Bronchial epithelial cell (primary cell): ENCODE results near the gene WDFY3. TPM values are rescaled to one million over a fixed set of nuclear protein-coding genes. Genes with fewer than 3 reads are reported as not detected.

ENCODE experiments used
- DNase-seq: peaks from one replicate; pipeline ENCODE4 v3.0.0-alpha.2; 2010; ENCODE audit warnings: low read depth
- FAIRE-seq: peaks from 2 replicates; lab custom pipeline; 2011; peaks lifted over from hg19 to GRCh38; lab: Jason Lieb, UNC
- H3K27me3 ChIP-seq: 2 replicates; pipeline ENCODE4 v1.5.1; 2011; ENCODE audit warnings: low read length; ENCODE audit not compliant: control insufficient read depth, insufficient read depth
- H3K36me3 ChIP-seq: 2 replicates; pipeline ENCODE4 v1.5.1; 2011; ENCODE audit warnings: low read length; ENCODE audit not compliant: control insufficient read depth, insufficient read depth
- H3K4me3 ChIP-seq: 2 replicates; pipeline ENCODE4 v1.5.1; 2011; ENCODE audit warnings: mild to moderate bottlenecking, low read depth, low read length, control low read depth
- total RNA-seq: library from RNA; depleted of rRNA; stranded (reverse); fragments of >200 nt; gene quantifications from 2 replicates; pipeline ENCODE4 v1.2.1, GENCODE V29; 2014
- TF ChIP-seq, protein P1 (sequence below): IDR thresholded peaks from 2 replicates; pipeline ENCODE4 v1.5.1; 2011; ENCODE audit warnings: mild to moderate bottlenecking, moderate library complexity, low read length, control low read depth, inconsistent platforms; ENCODE audit not compliant: insufficient read depth, severe bottlenecking

Gene WDFY3
- total RNA-seq, 1 donor from 2014 or later = 33.2 TPM

GRCh38 chr4:84905646-84906045 lies 60.8 kb downstream of the WDFY3 start:
- TF ChIP-seq, protein P1, sequence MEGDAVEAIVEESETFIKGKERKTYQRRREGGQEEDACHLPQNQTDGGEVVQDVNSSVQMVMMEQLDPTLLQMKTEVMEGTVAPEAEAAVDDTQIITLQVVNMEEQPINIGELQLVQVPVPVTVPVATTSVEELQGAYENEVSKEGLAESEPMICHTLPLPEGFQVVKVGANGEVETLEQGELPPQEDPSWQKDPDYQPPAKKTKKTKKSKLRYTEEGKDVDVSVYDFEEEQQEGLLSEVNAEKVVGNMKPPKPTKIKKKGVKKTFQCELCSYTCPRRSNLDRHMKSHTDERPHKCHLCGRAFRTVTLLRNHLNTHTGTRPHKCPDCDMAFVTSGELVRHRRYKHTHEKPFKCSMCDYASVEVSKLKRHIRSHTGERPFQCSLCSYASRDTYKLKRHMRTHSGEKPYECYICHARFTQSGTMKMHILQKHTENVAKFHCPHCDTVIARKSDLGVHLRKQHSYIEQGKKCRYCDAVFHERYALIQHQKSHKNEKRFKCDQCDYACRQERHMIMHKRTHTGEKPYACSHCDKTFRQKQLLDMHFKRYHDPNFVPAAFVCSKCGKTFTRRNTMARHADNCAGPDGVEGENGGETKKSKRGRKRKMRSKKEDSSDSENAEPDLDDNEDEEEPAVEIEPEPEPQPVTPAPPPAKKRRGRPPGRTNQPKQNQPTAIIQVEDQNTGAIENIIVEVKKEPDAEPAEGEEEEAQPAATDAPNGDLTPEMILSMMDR = no peak
- H3K27me3 ChIP-seq = no peaks in the 10 kb centered on the region
- no peak overlapping the region for H3K4me3 ChIP-seq
- H3K36me3 ChIP-seq = no peaks in the 10 kb centered on the region
- DNase-seq (no peak), FAIRE-seq (no peak)

DNA sequence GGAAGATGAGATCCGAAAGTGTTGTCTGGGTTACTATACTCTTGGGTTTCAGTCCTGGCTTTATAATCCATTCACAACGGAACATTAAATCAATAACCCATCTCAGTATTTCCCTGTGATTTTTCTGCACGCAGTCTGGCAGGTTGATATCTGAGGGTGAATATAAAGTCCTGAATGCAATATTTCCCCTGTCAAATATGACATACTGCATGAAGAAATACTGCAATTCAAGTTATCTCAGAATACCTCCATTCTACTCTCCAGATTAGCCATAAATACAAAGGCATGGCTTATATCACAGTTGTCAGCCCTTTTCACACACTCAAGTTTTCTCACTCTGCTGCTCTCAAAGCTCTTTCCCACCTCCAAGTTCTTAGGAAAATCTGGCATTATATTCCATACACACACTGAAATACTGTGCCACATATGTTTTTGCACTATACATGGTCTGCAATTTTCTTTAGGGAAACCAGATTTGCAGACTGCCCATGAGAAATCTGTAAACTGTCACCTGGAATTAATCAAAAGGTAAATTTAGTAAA lies 64.7 kb downstream of the WDFY3 start:
- FAIRE-seq (no peak), DNase-seq (no peak)
- TF ChIP-seq, protein P1 = no peak
- H3K4me3 ChIP-seq = no peak overlapping the region
- no peaks in the 10 kb centered on the region for H3K36me3 ChIP-seq
- no peaks in the 10 kb centered on the region for H3K27me3 ChIP-seq

- no peaks in the 10 kb centered on the region for H3K27me3 ChIP-seq
- no peaks in the 10 kb centered on the region for H3K36me3 ChIP-seq
- H3K4me3 ChIP-seq = no peak overlapping the region
- FAIRE-seq = no peak
- DNase-seq = no peak
- TF ChIP-seq, protein P1 = no peak
These were observed 65.3 kb downstream of the WDFY3 start for GRCh38 chr4:84901173-84901572.

GRCh38 chr4:84899616-84900015 lies 66.9 kb downstream of the WDFY3 start:
- H3K36me3 ChIP-seq = no peaks in the 10 kb centered on the region
- no peaks in the 10 kb centered on the region for H3K27me3 ChIP-seq
- no peak overlapping the region for H3K4me3 ChIP-seq
- DNase-seq = no peak
- TF ChIP-seq, protein P1 = no peak
- FAIRE-seq = no peak

DNA sequence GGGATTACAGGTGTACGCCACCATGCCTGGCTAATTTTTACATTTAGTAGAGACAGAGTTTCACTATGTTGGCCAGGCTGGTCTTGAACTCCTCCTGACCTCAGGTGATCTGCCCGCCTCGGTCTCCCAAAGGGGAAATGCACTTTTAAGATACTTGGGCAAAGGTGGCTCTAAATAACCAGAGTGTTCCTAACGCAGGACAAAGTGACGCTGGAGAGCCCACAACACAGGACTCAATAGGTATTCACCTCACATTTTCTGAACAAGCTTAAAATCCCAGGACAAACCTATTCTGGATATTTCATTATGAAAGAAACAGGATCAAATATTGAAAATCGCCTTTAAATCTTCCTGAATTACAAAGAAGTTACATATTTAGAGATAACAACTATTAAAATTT lies 69.0 kb downstream of the WDFY3 start:
- TF ChIP-seq, protein P1 = no peak
- DNase-seq (no peak), FAIRE-seq (no peak)
- H3K4me3 ChIP-seq = no peak overlapping the region
- no peaks in the 10 kb centered on the region for H3K36me3 ChIP-seq
- no peaks in the 10 kb centered on the region for H3K27me3 ChIP-seq

DNA sequence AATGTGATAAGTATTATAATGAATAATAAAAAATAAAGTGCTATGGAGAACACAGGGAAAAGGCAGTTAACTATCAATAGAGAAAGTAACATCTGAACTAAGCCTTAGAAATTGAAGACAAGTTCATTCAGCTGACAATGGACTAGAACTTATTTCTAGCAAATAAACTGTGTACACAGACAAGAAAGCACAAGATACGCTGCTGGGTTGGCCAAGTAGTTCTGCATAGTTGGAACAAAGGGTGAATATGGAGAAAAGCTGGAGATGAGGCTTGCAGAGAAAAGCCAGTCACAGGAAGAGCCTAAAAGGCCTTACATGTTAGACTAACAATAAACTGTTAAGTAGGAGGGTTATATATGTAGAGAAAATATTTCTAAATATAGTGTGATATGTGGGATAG lies 71.2 kb downstream of the WDFY3 start:
- Histone ChIP-seq H3K36me3 (no peaks in the 10 kb centered on the region), H3K4me3 (no peak overlapping the region), H3K27me3 (no peaks in the 10 kb centered on the region)
- DNase-seq (no peak), FAIRE-seq (no peak)
- TF ChIP-seq, protein P1 = no peak
